Regular cardiac myocyte (primary cell): ENCODE data around the gene PCDHB4. TPM values are rescaled to one million over a fixed set of nuclear protein-coding genes. Genes with fewer than 3 reads are reported as not detected.

Source experiments
- total RNA-seq: library from RNA; depleted of rRNA; stranded (reverse); fragments of >200 nt; gene quantifications from 2 replicates; pipeline ENCODE4 v1.2.3, GENCODE V29; 2014

PCDHB4 gene
- under 0.01 and 0.85 TPM in 2 replicates for total RNA-seq

GRCh38 chr5:141121563-141121962, at the start of gene PCDHB4:
PCDHB4 (plus strand) TSS chr5:141121818; CDS start chr5:141121999, 181 bp downstream.

DNA sequence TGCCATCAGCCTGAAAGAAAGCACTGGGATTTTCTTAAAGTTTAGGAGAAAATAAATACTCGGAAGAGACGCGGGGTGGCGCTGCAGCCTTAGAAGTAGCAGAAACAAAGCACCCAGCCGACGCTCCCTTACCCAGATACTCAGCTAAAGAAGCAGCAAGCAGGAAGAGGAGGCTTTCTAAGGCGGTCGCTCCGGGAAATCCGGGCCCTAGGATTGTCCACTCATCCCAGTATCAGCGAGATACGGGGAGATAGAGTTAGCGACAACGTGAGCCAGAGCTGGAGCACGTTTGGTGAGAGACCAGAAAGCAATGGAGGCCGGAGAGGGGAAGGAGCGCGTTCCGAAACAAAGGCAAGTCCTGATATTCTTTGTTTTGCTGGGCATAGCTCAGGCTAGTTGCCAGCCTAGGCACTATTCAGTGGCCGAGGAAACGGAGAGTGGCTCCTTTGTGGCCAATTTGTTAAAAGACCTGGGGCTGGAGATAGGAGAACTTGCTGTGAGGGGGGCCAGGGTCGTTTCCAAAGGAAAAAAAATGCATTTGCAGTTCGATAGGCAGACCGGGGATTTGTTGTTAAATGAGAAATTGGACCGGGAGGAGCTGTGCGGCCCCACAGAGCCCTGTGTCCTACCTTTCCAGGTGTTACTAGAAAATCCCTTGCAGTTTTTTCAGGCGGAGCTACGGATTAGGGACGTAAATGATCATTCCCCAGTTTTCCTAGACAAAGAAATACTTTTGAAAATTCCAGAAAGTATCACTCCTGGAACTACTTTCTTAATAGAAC, 26.9 kb upstream of the PCDHB4 start, which contains the start of gene PCDHB2:
PCDHB2 (plus strand) TSS at position 135 of the 782 bp plus-strand sequence; CDS start at position 311, 176 bp downstream.

DNA sequence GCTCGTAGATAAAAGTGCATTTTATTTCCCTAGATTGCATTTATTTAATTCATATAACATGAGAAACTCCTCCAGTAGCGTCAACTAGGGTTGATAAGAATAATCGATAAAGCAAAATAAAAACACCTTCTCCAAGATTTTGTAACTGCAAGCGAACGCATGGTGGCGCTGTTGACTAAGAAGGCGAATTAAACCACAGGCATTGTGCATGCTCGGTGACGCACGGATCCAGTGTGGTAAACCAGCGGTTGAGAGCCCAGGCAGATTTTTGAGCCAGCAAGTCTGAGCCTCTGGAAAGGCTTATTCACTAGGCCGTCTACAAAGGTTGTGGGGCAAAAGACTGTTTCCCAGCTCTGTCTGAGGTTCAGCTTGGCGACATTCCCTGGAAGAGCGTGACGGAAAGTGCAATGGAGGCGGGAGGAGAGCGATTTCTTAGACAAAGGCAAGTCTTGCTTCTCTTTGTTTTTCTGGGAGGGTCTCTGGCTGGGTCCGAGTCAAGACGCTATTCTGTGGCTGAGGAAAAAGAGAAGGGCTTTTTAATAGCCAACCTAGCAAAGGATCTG, 21.3 kb upstream of the PCDHB4 start, which contains the start of gene PCDHB3:
PCDHB3 (plus strand) TSS at position 231 of the 563 bp plus-strand sequence; CDS start at position 408, 177 bp downstream.

GRCh38 chr5:141135030-141135717, 13.6 kb downstream of the PCDHB4 start, which contains the start of gene PCDHB5:
PCDHB5 (plus strand) TSS chr5:141135206; CDS start chr5:141135435, 229 bp downstream.

DNA sequence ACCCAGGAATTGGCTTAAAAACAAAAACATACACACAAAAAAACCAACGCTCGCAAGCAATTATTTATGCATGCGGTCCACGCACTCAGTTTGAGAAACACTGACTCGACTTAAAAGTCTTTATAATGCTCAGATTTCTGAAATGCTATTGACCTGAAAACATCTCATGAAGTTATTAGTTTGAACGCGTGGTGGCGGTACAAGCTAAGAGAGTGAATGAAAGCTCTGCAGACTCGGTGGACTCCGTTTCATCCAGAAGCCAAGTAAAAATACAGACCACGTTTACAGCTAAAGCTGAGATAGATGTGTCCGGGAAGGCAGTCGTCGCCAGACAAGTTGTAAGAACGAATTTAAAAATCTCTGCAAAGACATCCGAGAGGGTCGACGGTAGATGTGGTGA, 28.2 kb downstream of the PCDHB4 start, which contains the start of gene PCDHB6:
PCDHB6 (plus strand) TSS at position 246 of the 400 bp plus-strand sequence. CDS start 201 bp downstream, outside the sequence.

DNA sequence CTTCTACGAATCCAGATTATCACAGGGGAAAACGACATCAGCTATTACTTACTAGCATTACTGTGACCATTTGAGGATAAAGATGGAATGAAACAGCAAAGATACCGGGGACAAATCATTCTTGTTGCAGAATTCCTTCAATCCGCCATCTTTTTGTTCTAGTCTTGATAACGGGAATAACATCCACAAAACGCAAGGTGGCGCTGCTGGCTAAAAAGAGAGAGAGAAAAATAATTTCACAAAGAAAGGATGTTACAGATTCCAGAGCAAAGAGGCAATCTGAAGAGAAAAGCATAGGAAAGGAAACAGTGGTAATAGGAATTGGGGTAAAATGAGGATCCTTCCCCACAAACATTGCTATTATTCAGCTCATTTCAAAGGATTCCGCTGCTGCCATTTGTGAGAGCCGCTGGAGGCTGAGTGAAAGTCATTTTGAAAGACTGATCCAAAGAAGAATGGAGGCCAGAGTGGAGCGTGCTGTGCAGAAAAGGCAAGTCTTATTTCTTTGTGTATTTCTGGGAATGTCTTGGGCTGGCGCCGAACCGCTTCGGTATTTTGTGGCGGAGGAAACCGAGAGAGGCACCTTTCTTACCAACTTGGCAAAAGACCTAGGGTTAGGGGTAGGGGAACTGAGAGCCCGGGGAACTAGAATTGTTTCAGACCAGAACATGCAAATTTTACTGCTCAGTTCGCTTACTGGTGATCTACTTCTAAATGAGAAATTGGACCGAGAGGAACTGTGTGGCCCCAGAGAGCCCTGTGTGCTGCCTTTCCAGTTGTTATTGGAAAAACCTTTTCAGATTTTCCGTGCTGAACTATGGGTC, 51.0 kb downstream of the PCDHB4 start, which contains the start of gene PCDHB7:
PCDHB7 (plus strand) TSS at position 264 of the 824 bp plus-strand sequence; CDS start at position 456, 192 bp downstream.

Other genes starting within 250 kb of the PCDHB4 start
- 0.28 TPM in 1 of 2 replicates, not detected in the other for gene PCDHA12, start 246.5 kb upstream of the PCDHB4 start, total RNA-seq
- under 0.01 TPM in 1 of 2 replicates, not detected in the other for gene PCDHA13, start 239.7 kb upstream of the PCDHB4 start, total RNA-seq
- gene PCDHAC1, start 195.5 kb upstream of the PCDHB4 start, total RNA-seq: under 0.01 and 0.56 TPM in 2 replicates
- 0.19 and 1.4 TPM in 2 replicates for gene PCDHAC2, start 155.3 kb upstream of the PCDHB4 start, total RNA-seq
- not detected in 2 replicates for gene PCDHB1, start 70.4 kb upstream of the PCDHB4 start, total RNA-seq
- gene PCDHB2, start 27.2 kb upstream of the PCDHB4 start, total RNA-seq: 0.77 and 6.5 TPM in 2 replicates
- 0.19 and 3.9 TPM in 2 replicates for gene PCDHB3, start 21.3 kb upstream of the PCDHB4 start, total RNA-seq
- gene PCDHB5, start 13.4 kb downstream of the PCDHB4 start, total RNA-seq: 0.58 and 3.1 TPM in 2 replicates
- under 0.01 and 0.28 TPM in 2 replicates for gene PCDHB6, start 28.2 kb downstream of the PCDHB4 start, total RNA-seq
- gene PCDHB7, start 50.8 kb downstream of the PCDHB4 start, total RNA-seq: 0.19 and 1.1 TPM in 2 replicates
- under 0.01 and 1.4 TPM in 2 replicates for gene PCDHB8, start 56.0 kb downstream of the PCDHB4 start, total RNA-seq
- gene PCDHB16, start 60.6 kb downstream of the PCDHB4 start, total RNA-seq: 0.19 and 1.7 TPM in 2 replicates
- gene PCDHB9, start 65.3 kb downstream of the PCDHB4 start, total RNA-seq: under 0.01 and 0.56 TPM in 2 replicates
- gene PCDHB10, start 70.5 kb downstream of the PCDHB4 start, total RNA-seq: 0.19 and 1.7 TPM in 2 replicates
- gene PCDHB11, start 77.8 kb downstream of the PCDHB4 start, total RNA-seq: 0.19 and 0.85 TPM in 2 replicates
- under 0.01 and 0.28 TPM in 2 replicates for gene PCDHB12, start 86.9 kb downstream of the PCDHB4 start, total RNA-seq
- 0.19 and 1.1 TPM in 2 replicates for gene PCDHB13, start 92.1 kb downstream of the PCDHB4 start, total RNA-seq
- 0.58 and 2.5 TPM in 2 replicates for gene PCDHB14, start 101.5 kb downstream of the PCDHB4 start, total RNA-seq
- 0.38 and 1.4 TPM in 2 replicates for gene PCDHB15, start 123.6 kb downstream of the PCDHB4 start, total RNA-seq
- gene SLC25A2, start 182.2 kb downstream of the PCDHB4 start, total RNA-seq: under 0.01 and 0.19 TPM in 2 replicates
- gene TAF7, start 199.0 kb downstream of the PCDHB4 start, total RNA-seq: 90.2 and 102 TPM in 2 replicates
- gene PCDHGA1, start 208.7 kb downstream of the PCDHB4 start, total RNA-seq: 0.38 and 1.4 TPM in 2 replicates
- 1.5 and 3.1 TPM in 2 replicates for gene PCDHGA2, start 216.9 kb downstream of the PCDHB4 start, total RNA-seq
- gene PCDHGA3, start 222.0 kb downstream of the PCDHB4 start, total RNA-seq: 0.38 and 1.7 TPM in 2 replicates
- gene PCDHGB1, start 228.3 kb downstream of the PCDHB4 start, total RNA-seq: 0.38 and 3.1 TPM in 2 replicates
- 2.9 and 8.2 TPM in 2 replicates for gene PCDHGA4, start 233.2 kb downstream of the PCDHB4 start, total RNA-seq
- gene PCDHGB2, start 238.2 kb downstream of the PCDHB4 start, total RNA-seq: 1.2 and 2.5 TPM in 2 replicates
- 0.58 and 1.1 TPM in 2 replicates for gene PCDHGA5, start 242.3 kb downstream of the PCDHB4 start, total RNA-seq
- gene PCDHGB3, start 248.4 kb downstream of the PCDHB4 start, total RNA-seq: 1.9 and 4.5 TPM in 2 replicates